Mesenchymal stem cell (in vitro differentiated cells and primary cell): ENCODE results near the gene COPZ2.
"Not testable (repeated sequence)": the region's sequence is repeated elsewhere in the genome, so short reads cannot be mapped to it uniquely, and the experiment has no call there.

Source experiments
- DNase-seq: peaks from one replicate; pipeline ENCODE4 v3.0.0-alpha.2; 2013
- H2AFZ ChIP-seq: one replicate; pipeline ENCODE4 v1.6.1; 2013; ENCODE audit warnings: low read depth, mild to moderate bottlenecking, control low read depth, inconsistent platforms, low read length, moderate library complexity
- H2AK5ac ChIP-seq: 2 replicates; pipeline ENCODE4 v1.6.1; 2013; ENCODE audit warnings: low read length, moderate library complexity, mild to moderate bottlenecking, inconsistent platforms; ENCODE audit not compliant: severe bottlenecking
- H2BK120ac ChIP-seq: one replicate; pipeline ENCODE4 v1.6.1; 2013; ENCODE audit warnings: low read depth, mild to moderate bottlenecking, inconsistent platforms, low read length, moderate library complexity
- H2BK12ac ChIP-seq, 2 experiments: one replicate each; pipeline ENCODE4 v1.6.1; 2013; ENCODE audit warnings: inconsistent platforms in 2 of 2, low read length in 2 of 2, mild to moderate bottlenecking in 2 of 2, moderate library complexity in 2 of 2, control low read depth in 1 of 2
- H2BK15ac ChIP-seq: one replicate; pipeline ENCODE4 v1.6.1; 2013; ENCODE audit warnings: mild to moderate bottlenecking, low read depth, inconsistent platforms; ENCODE audit not compliant: poor library complexity, severe bottlenecking
- H2BK5ac ChIP-seq: 2 replicates; pipeline ENCODE4 v1.6.1; 2013; ENCODE audit warnings: low read depth, mild to moderate bottlenecking, low read length, control low read depth, inconsistent platforms; ENCODE audit not compliant: poor library complexity, severe bottlenecking
- H3K14ac ChIP-seq, 2 experiments: one replicate each; pipeline ENCODE4 v1.6.1; 2013; ENCODE audit warnings: inconsistent platforms in 2 of 2, low read length in 2 of 2, control low read depth in 1 of 2, mild to moderate bottlenecking in 1 of 2, moderate library complexity in 1 of 2
- H3K18ac ChIP-seq, 2 experiments: one replicate each; pipeline ENCODE4 v1.6.1; 2013; ENCODE audit warnings: inconsistent platforms in 2 of 2, low read length in 2 of 2, control low read depth in 1 of 2, low read depth in 1 of 2, mild to moderate bottlenecking in 1 of 2
- H3K23ac ChIP-seq, 2 experiments: one replicate each; pipeline ENCODE4 v1.6.1; 2013; ENCODE audit warnings: inconsistent platforms in 2 of 2, low read length in 2 of 2, mild to moderate bottlenecking in 2 of 2, moderate library complexity in 2 of 2, control low read depth in 1 of 2
- H3K27ac ChIP-seq: 2 replicates; pipeline ENCODE4 v1.5.1; 2013; ENCODE audit warnings: mild to moderate bottlenecking, moderate library complexity, low read length, control low read depth, inconsistent platforms; ENCODE audit not compliant: poor library complexity, severe bottlenecking
- H3K27me3 ChIP-seq, 2 experiments: 2 replicates each; pipeline versions ENCODE4 v1.6.1 to v1.7.0; 2013; ENCODE audit warnings: low read length in 2 of 2, mild to moderate bottlenecking in 2 of 2, moderate library complexity in 2 of 2, control low read depth in 1 of 2, inconsistent platforms in 1 of 2; ENCODE audit not compliant: control insufficient read depth in 1 of 2, insufficient read depth in 1 of 2
- H3K36me3 ChIP-seq, 2 experiments: 2 replicates each; pipeline versions ENCODE4 v1.6.1 to v1.7.0; 2013; ENCODE audit warnings: low read length in 2 of 2, control low read depth in 1 of 2, inconsistent platforms in 1 of 2, low read depth in 1 of 2, mild to moderate bottlenecking in 1 of 2; ENCODE audit not compliant: insufficient read depth in 2 of 2, control insufficient read depth in 1 of 2
- H3K4ac ChIP-seq, 2 experiments: one replicate each; pipeline ENCODE4 v1.6.1; 2013; ENCODE audit warnings: inconsistent platforms in 2 of 2, low read length in 2 of 2, mild to moderate bottlenecking in 2 of 2, moderate library complexity in 2 of 2, control low read depth in 1 of 2, low read depth in 1 of 2
- H3K4me1 ChIP-seq: 2 replicates; pipeline ENCODE4 v1.6.1; 2013; ENCODE audit warnings: low read depth, low read length, control low read depth; ENCODE audit not compliant: control insufficient read depth, insufficient read depth
- H3K4me2 ChIP-seq: 2 replicates; pipeline ENCODE4 v1.6.1; 2013; ENCODE audit warnings: low read length, mild to moderate bottlenecking, inconsistent platforms; ENCODE audit not compliant: poor library complexity, severe bottlenecking
- H3K4me3 ChIP-seq, 2 experiments: 2 replicates each; pipeline versions ENCODE4 v1.5.1 to v1.7.0; 2013; ENCODE audit warnings: low read length in 2 of 2, mild to moderate bottlenecking in 2 of 2, control low read depth in 1 of 2, low read depth in 1 of 2; ENCODE audit not compliant: insufficient read depth in 1 of 2
- H3K79me1 ChIP-seq: replicated peaks from 2 replicates; pipeline ENCODE4 v1.6.1; 2013; ENCODE audit warnings: mild to moderate bottlenecking, control low read depth, low read length, inconsistent platforms; ENCODE audit not compliant: poor library complexity, severe bottlenecking
- H3K9ac ChIP-seq: 2 replicates; pipeline ENCODE4 v1.7.0; 2013; ENCODE audit warnings: mild to moderate bottlenecking, low read length, moderate library complexity
- H3K9me3 ChIP-seq: 2 replicates; pipeline ENCODE4 v1.7.0; 2013; ENCODE audit warnings: mild to moderate bottlenecking, low read length; ENCODE audit not compliant: control insufficient read depth
- H4K8ac ChIP-seq: one replicate; pipeline ENCODE4 v1.6.1; 2013; ENCODE audit warnings: inconsistent platforms, mild to moderate bottlenecking, low read length, moderate library complexity
- H4K91ac ChIP-seq: one replicate; pipeline ENCODE4 v1.6.1; 2013; ENCODE audit warnings: mild to moderate bottlenecking, low read length, inconsistent platforms
- WGBS: methylation state at CpG from one replicate; pipeline ENCODE4 v1.1.7; 2013; ENCODE audit warnings: mixed read lengths; 5-methylcytosine and 5-hydroxymethylcytosine counted together

COPZ2 gene

DNA sequence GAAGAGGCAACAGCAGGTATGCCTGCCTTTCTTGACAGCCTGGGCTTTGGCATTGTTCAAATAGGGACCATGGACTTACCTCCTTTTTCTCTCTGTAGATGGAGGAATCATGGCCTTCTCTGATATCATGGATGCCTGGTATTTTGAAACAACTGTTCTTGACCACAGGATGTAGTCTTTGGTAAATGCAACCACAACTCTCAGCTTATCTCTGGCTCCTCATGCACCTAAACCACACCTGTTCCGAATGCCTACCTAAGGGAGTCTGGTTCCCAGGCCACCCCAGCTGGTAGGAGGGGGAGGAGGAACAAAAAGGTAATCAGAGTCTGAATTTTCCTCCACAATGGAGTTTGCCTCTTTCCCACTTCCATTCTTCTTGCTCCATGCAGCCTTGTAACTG, 47.9 kb downstream of the COPZ2 start:
- H3K9ac ChIP-seq, result no peak overlapping the region
- H3K27me3 ChIP-seq, result peaks cover 0 to 6% of the 10 kb centered on the region in 2 experiments
- H2AK5ac ChIP-seq, result no peak overlapping the region
- no peak overlapping the region for H3K27ac ChIP-seq
- no peak overlapping the region for H2BK15ac ChIP-seq
- H2BK120ac ChIP-seq, result no peak overlapping the region
- H3K23ac ChIP-seq, result no peak overlapping the region
- H2BK12ac ChIP-seq, result no peak overlapping the region
- H3K4me3 ChIP-seq, result no peak overlapping the region
- peaks cover 18% of the 10 kb centered on the region for H3K4me1 ChIP-seq
- H4K91ac ChIP-seq, result no peak overlapping the region
- H2AFZ ChIP-seq, result no peak overlapping the region
- H4K8ac ChIP-seq, result no peak overlapping the region
- no peaks in the 10 kb centered on the region for H3K9me3 ChIP-seq
- H2BK5ac ChIP-seq, result no peak overlapping the region
- no CpG with 5 or more reads among the region's 1 CpG for WGBS
- no peaks in the 10 kb centered on the region for H3K79me1 ChIP-seq
- no peak overlapping the region for H3K4me2 ChIP-seq
- H3K14ac ChIP-seq, result no peak overlapping the region
- no peak overlapping the region for H3K18ac ChIP-seq
- no peaks in the 10 kb centered on the region for H3K36me3 ChIP-seq
- no peak for DNase-seq
- H3K4ac ChIP-seq, result no peak overlapping the region

- no peak overlapping the region for H3K4me2 ChIP-seq
- H4K91ac ChIP-seq, result no peak overlapping the region
- H4K8ac ChIP-seq, result peak overlapping the region; percentile 29
- H2AK5ac ChIP-seq, result no peak overlapping the region
- H3K4me3 ChIP-seq, result no peak overlapping the region
- DNase-seq, result no peak
- no peak overlapping the region for H3K23ac ChIP-seq
- H2BK15ac ChIP-seq, result no peak overlapping the region
- H2AFZ ChIP-seq, result no peak overlapping the region
- H2BK5ac ChIP-seq, result no peak overlapping the region
- no peaks in the 10 kb centered on the region for H3K9me3 ChIP-seq
- H3K79me1 ChIP-seq, result no peaks in the 10 kb centered on the region
- no peak overlapping the region for H3K18ac ChIP-seq
- H3K4ac ChIP-seq, result no peak overlapping the region
- no peak overlapping the region for H3K27ac ChIP-seq
- H3K9ac ChIP-seq, result no peak overlapping the region
- H2BK12ac ChIP-seq, result no peak overlapping the region
- peaks cover 0 to 1% of the 10 kb centered on the region in 2 experiments for H3K27me3 ChIP-seq
- peaks cover 18% of the 10 kb centered on the region for H3K4me1 ChIP-seq
- WGBS, result 87% methylated on average over 10 of the region's 10 CpGs
- peaks cover 0 to 1% of the 10 kb centered on the region in 2 experiments for H3K36me3 ChIP-seq
- no peak overlapping the region for H3K14ac ChIP-seq
- no peak overlapping the region for H2BK120ac ChIP-seq
These were observed 48.4 kb downstream of the COPZ2 start for GRCh38 chr17:47989159-47989558.

DNA sequence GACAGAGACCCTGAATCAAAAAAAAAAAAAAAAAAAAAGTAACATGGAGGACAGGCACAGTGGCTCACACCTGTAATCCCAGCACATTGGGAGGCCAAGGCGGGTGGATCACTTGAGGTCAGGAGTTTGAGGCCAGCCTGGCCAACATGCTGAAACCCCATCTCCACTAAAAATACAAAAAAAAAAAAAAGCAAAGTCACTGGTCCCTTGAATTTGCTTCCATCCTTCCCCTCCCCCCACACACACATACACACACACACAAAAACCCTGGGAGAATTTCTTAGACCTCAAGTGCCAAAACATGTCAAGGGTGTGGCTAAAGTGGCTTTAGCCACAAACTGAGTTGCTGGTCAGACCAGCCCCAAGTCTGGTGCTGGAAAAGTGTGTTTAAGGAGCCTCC, 49.2 kb downstream of the COPZ2 start:
- DNase-seq, H2AFZ ChIP-seq, H3K4me3 ChIP-seq, H3K27me3 ChIP-seq, H3K18ac ChIP-seq, H2BK12ac ChIP-seq, H3K4me2 ChIP-seq, H2BK15ac ChIP-seq, H3K27ac ChIP-seq, H2BK5ac ChIP-seq, H3K36me3 ChIP-seq, H2BK120ac ChIP-seq, H3K23ac ChIP-seq, H3K14ac ChIP-seq, H3K9me3 ChIP-seq, H3K4ac ChIP-seq, H3K79me1 ChIP-seq, H4K91ac ChIP-seq, H4K8ac ChIP-seq, H3K9ac ChIP-seq: not testable (repeated sequence)
- Histone ChIP-seq H2AK5ac (peak overlapping the region; percentile 38), H3K4me1 (peaks cover 18% of the 10 kb centered on the region)
- WGBS, result 100% methylated on average over 1 of the region's 1 CpG

DNA sequence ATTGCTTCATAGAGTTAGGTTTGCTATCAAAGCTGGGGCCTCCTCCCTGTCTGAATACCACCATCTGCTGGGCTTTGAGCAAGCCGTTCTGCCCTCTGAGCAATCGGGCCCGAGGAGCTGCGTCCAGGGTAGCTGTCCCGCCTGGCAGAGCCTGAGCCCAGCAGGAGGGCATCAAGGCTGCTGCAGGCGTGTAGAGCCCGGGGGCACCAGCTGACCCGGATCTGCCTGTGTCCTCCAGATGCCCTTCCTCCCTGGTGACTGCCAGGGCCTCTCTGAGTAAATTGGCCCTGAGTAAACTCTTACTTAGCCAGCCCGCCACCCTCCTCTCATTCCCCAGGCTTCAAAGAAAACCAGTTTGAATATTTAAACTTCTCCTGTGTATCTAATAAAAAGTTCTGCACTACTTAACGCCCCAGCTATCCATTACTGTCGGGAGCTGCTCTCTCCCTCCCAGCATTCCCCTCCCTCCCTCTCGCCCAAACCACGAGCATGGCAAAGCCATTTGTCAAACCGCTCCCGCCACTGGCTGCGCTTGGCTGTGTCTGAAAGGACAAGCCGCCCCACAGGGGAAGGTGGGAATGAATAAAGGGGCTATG, 50.3 kb downstream of the COPZ2 start:
- peak overlapping the region; percentile 31 for H3K27ac ChIP-seq
- H2BK5ac ChIP-seq, result no peak overlapping the region
- H3K23ac ChIP-seq, result no peak overlapping the region
- no peak overlapping the region for H2BK15ac ChIP-seq
- DNase-seq, result no peak
- no peak overlapping the region for H2AK5ac ChIP-seq
- peaks cover 11 to 17% of the 10 kb centered on the region in 2 experiments for H3K36me3 ChIP-seq
- H3K9me3 ChIP-seq, result no peaks in the 10 kb centered on the region
- no peak overlapping the region for H3K4me3 ChIP-seq
- H2BK120ac ChIP-seq, result no peak overlapping the region
- H3K4me1 ChIP-seq, result peaks cover 18% of the 10 kb centered on the region
- H3K14ac ChIP-seq, result peak overlapping the region in 1 of 2 experiments; percentile 1
- WGBS, result 38% methylated on average over 17 of the region's 17 CpGs
- no peak overlapping the region for H2AFZ ChIP-seq
- H4K91ac ChIP-seq, result peak overlapping the region; percentile 80
- no peaks in the 10 kb centered on the region for H3K27me3 ChIP-seq
- H3K4me2 ChIP-seq, result no peak overlapping the region
- peak overlapping the region; percentile 59 for H4K8ac ChIP-seq
- no peak overlapping the region for H2BK12ac ChIP-seq
- H3K9ac ChIP-seq, result no peak overlapping the region
- H3K18ac ChIP-seq, result peak overlapping the region in 1 of 2 experiments; percentile 17
- H3K4ac ChIP-seq, result no peak overlapping the region
- H3K79me1 ChIP-seq, result no peaks in the 10 kb centered on the region
